ENCODE results near the gene C6orf163.

Gene C6orf163

DNA sequence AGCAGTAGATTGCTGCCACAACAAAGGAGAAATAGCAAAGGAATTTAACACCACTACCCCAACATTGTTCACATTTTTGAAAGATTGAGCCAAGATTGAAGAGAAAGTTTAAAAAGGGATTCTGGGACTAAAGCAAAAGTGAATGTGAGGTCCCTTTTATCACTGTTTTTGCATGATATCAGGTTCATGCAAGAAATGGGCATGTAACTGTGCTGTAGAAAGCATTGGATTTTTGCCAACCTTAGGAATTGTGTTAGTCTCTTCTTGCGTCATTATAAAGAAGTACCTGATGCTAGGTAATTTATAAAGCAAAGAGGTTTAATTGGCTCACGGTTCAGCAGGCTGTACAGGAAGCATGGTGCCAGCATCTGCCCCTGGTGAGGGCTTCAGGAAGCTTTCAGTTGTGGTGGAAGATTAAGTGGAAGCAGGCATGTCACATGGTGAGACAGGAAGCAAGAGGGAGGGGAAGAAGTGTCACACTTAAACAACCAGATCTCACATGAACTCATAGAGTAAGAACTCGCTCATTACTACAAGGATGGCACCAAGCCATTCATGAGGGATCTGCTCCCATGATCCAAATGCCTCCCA, 10.9 kb upstream of the C6orf163 start:
- Histone ChIP-seq H3K27ac (ENCODE audit: low read depth, low read length) (no peak overlapping the region), H4K20me1 (ENCODE audit: control insufficient read depth, insufficient read depth, low read depth, low read length) (no peaks in the 10 kb centered on the region), H3K9me2 (replicated peaks; ENCODE audit: control insufficient read depth, low read length) (no peaks in the 10 kb centered on the region), H3K4me3 (ENCODE audit: low read length) (no peak overlapping the region), H3K27me3 (ENCODE audit: control insufficient read depth, low read length) (no peaks in the 10 kb centered on the region), H3F3A (ENCODE audit: control insufficient read depth, insufficient read depth) (no peaks in the 10 kb centered on the region), H3K4me2 (ENCODE audit: low read length) (no peak overlapping the region), H3K36me3 (ENCODE audit: control insufficient read depth, low read length) (no peaks in the 10 kb centered on the region), H3K4me1 (ENCODE audit: control insufficient read depth, low read length) (0 out of 2 replicates have a peak, but pooled peaks cover 3% of the 10 kb centered on the region), H3K79me2 (ENCODE audit: control insufficient read depth, low read length) (peaks cover 10% of the 10 kb centered on the region), H3K9me3 (ENCODE audit: control insufficient read depth, insufficient read depth, low read length) (no peaks in the 10 kb centered on the region)
- no peak for TF ChIP-seq EZH2phosphoT487 (IDR thresholded peaks at IDR 0.05; ENCODE audit: borderline replicate concordance, low read length)
- TF ChIP-seq, protein P1, sequence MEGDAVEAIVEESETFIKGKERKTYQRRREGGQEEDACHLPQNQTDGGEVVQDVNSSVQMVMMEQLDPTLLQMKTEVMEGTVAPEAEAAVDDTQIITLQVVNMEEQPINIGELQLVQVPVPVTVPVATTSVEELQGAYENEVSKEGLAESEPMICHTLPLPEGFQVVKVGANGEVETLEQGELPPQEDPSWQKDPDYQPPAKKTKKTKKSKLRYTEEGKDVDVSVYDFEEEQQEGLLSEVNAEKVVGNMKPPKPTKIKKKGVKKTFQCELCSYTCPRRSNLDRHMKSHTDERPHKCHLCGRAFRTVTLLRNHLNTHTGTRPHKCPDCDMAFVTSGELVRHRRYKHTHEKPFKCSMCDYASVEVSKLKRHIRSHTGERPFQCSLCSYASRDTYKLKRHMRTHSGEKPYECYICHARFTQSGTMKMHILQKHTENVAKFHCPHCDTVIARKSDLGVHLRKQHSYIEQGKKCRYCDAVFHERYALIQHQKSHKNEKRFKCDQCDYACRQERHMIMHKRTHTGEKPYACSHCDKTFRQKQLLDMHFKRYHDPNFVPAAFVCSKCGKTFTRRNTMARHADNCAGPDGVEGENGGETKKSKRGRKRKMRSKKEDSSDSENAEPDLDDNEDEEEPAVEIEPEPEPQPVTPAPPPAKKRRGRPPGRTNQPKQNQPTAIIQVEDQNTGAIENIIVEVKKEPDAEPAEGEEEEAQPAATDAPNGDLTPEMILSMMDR (IDR thresholded peaks at IDR 0.05; ENCODE audit: low read depth, low read length, poor library complexity, severe bottlenecking) = no peak

DNA sequence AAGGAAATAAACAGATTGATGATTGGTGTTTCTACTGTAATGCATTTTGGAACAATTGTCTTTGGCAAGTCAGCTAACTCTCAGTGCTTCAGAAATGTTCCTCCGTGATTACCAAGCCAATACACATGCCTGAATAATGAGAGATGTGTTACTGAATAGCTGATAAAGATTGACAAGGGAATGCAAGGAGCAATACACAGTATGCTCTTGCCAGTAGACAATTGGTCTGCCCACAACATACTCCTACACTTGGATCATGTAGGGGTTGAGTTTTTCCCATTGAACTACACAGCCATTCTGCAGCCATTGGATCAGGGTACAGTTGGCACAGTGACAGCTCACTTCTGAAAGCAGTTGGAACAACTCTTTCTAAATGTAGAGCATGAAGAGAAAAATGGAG, 9.9 kb upstream of the C6orf163 start:
- Histone ChIP-seq H3F3A (ENCODE audit: control insufficient read depth, insufficient read depth) (no peaks in the 10 kb centered on the region), H3K27ac (ENCODE audit: low read depth, low read length) (no peak overlapping the region), H3K4me1 (ENCODE audit: control insufficient read depth, low read length) (0 out of 2 replicates have a peak, but pooled peaks cover 3% of the 10 kb centered on the region), H3K9me3 (ENCODE audit: control insufficient read depth, insufficient read depth, low read length) (no peaks in the 10 kb centered on the region), H3K27me3 (ENCODE audit: control insufficient read depth, low read length) (no peaks in the 10 kb centered on the region), H3K4me2 (ENCODE audit: low read length) (no peak overlapping the region), H3K79me2 (ENCODE audit: control insufficient read depth, low read length) (0 out of 2 replicates have a peak, but pooled peaks cover 4% of the 10 kb centered on the region), H4K20me1 (ENCODE audit: control insufficient read depth, insufficient read depth, low read depth, low read length) (no peaks in the 10 kb centered on the region), H3K36me3 (ENCODE audit: control insufficient read depth, low read length) (no peaks in the 10 kb centered on the region), H3K9me2 (replicated peaks; ENCODE audit: control insufficient read depth, low read length) (no peaks in the 10 kb centered on the region), H3K4me3 (ENCODE audit: low read length) (no peak overlapping the region)
- TF ChIP-seq, protein P1 (IDR thresholded peaks at IDR 0.05; ENCODE audit: low read depth, low read length, poor library complexity, severe bottlenecking) = no peak
- no peak for TF ChIP-seq EZH2phosphoT487 (IDR thresholded peaks at IDR 0.05; ENCODE audit: borderline replicate concordance, low read length)

DNA sequence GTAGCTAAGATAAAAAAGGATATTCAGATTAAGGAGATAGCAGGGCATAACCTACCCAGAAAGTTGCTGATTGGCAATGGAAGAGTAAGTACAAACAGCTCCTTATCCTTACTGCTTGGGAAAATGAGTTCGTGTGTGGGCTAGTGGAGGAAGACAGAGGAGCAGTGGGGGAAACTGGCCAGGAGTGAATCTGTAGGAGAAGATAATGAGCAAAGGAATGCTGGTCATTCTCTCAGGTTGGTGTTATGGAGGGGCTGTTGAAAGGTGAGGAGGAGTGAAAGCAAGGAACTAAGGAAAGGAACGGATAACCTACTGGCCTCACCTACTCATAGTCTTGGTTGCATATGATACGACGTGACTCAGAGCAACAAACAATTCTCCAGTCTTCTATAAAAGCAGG, 8.2 kb upstream of the C6orf163 start:
- no peaks in the 10 kb centered on the region for H3K9me3 ChIP-seq (ENCODE audit: control insufficient read depth, insufficient read depth, low read length)
- no peaks in the 10 kb centered on the region for H3F3A ChIP-seq (ENCODE audit: control insufficient read depth, insufficient read depth)
- H3K27me3 ChIP-seq (ENCODE audit: control insufficient read depth, low read length) = no peaks in the 10 kb centered on the region
- 0 out of 2 replicates have a peak, but pooled peaks cover 4% of the 10 kb centered on the region for H3K79me2 ChIP-seq (ENCODE audit: control insufficient read depth, low read length)
- no peaks in the 10 kb centered on the region for H3K9me2 ChIP-seq (replicated peaks; ENCODE audit: control insufficient read depth, low read length)
- H3K27ac ChIP-seq (ENCODE audit: low read depth, low read length) = no peak overlapping the region
- no peak overlapping the region for H3K4me2 ChIP-seq (ENCODE audit: low read length)
- H3K36me3 ChIP-seq (ENCODE audit: control insufficient read depth, low read length) = no peaks in the 10 kb centered on the region
- H3K4me1 ChIP-seq (ENCODE audit: control insufficient read depth, low read length) = no peaks in the 10 kb centered on the region
- no peak overlapping the region for H3K4me3 ChIP-seq (ENCODE audit: low read length)
- no peak for TF ChIP-seq EZH2phosphoT487 (IDR thresholded peaks at IDR 0.05; ENCODE audit: borderline replicate concordance, low read length)
- TF ChIP-seq, protein P1 (IDR thresholded peaks at IDR 0.05; ENCODE audit: low read depth, low read length, poor library complexity, severe bottlenecking) = no peak
- no peaks in the 10 kb centered on the region for H4K20me1 ChIP-seq (ENCODE audit: control insufficient read depth, insufficient read depth, low read depth, low read length)
